KOPT-K1 (cell line): ENCODE data around the gene ITPKB.

Experiments used
- H3K27ac ChIP-seq: fragments of 200-600 bp; sonication (generic); 2 replicates; pipeline ENCODE4 v1.5.1; 2016; ENCODE audit warnings: antibody characterized with exemption, mild to moderate bottlenecking, low read depth, low read length; ENCODE audit not compliant: poor library complexity, severe bottlenecking
- H3K36me3 ChIP-seq: fragments of 200-600 bp; sonication (generic); 2 replicates; pipeline ENCODE4 v1.5.1; 2017; ENCODE audit warnings: antibody characterized with exemption, mild to moderate bottlenecking, low read length, moderate library complexity; ENCODE audit not compliant: insufficient read depth
- H3K9me3 ChIP-seq: fragments of 200-600 bp; sonication (generic); 2 replicates; pipeline ENCODE4 v1.5.1; 2017; ENCODE audit warnings: antibody characterized with exemption, low read length, mild to moderate bottlenecking; ENCODE audit not compliant: insufficient read depth, poor library complexity, severe bottlenecking

ITPKB gene

GRCh38 chr1:226635456-226635941, 103.6 kb downstream of the ITPKB start:
- no peak overlapping the region for H3K27ac ChIP-seq
- H3K36me3 ChIP-seq, result peaks cover 27% of the 10 kb centered on the region; the same call in 1 of the 2 replicates
- no peaks in the 10 kb centered on the region for H3K9me3 ChIP-seq

GRCh38 chr1:226634611-226635246, 104.4 kb downstream of the ITPKB start:
- no peaks in the 10 kb centered on the region for H3K9me3 ChIP-seq
- peaks cover 27% of the 10 kb centered on the region; the same call in 1 of the 2 replicates for H3K36me3 ChIP-seq
- no peak overlapping the region for H3K27ac ChIP-seq

GRCh38 chr1:226634166-226634588, 104.9 kb downstream of the ITPKB start:
- Histone ChIP-seq H3K27ac (no peak overlapping the region), H3K36me3 (peaks cover 21% of the 10 kb centered on the region; the same call in 1 of the 2 replicates), H3K9me3 (no peaks in the 10 kb centered on the region)

- Histone ChIP-seq H3K9me3 (no peaks in the 10 kb centered on the region), H3K27ac (no peak overlapping the region), H3K36me3 (peaks cover 16% of the 10 kb centered on the region; the same call in 1 of the 2 replicates)
These were observed 105.4 kb downstream of the ITPKB start for GRCh38 chr1:226633541-226634165.

- H3K27ac ChIP-seq, result no peak overlapping the region
These were observed 106.1 kb downstream of the ITPKB start for GRCh38 chr1:226632922-226633351.

GRCh38 chr1:226632169-226632879, 106.8 kb downstream of the ITPKB start:
- H3K27ac ChIP-seq, result no peak overlapping the region
- H3K36me3 ChIP-seq, result peaks cover 8% of the 10 kb centered on the region; the same call in 1 of the 2 replicates

More at GRCh38 chr1:226632922-226633351, 106.1 kb downstream of the ITPKB start:
- H3K36me3 ChIP-seq, result peaks cover 14% of the 10 kb centered on the region; the same call in 1 of the 2 replicates
- no peaks in the 10 kb centered on the region for H3K9me3 ChIP-seq

GRCh38 chr1:226631229-226632000, 107.7 kb downstream of the ITPKB start:
- Histone ChIP-seq H3K9me3 (no peaks in the 10 kb centered on the region), H3K27ac (no peak overlapping the region), H3K36me3 (no peaks in the 10 kb centered on the region; the same call in 1 of the 2 replicates)

More at GRCh38 chr1:226632169-226632879, 106.8 kb downstream of the ITPKB start:
- H3K9me3 ChIP-seq, result no peaks in the 10 kb centered on the region

GRCh38 chr1:226630592-226630991, 108.5 kb downstream of the ITPKB start:
- Histone ChIP-seq H3K9me3 (no peaks in the 10 kb centered on the region), H3K27ac (no peak overlapping the region), H3K36me3 (no peaks in the 10 kb centered on the region; the same call in 1 of the 2 replicates)

- no peaks in the 10 kb centered on the region for H3K9me3 ChIP-seq
- no peaks in the 10 kb centered on the region; the same call in 1 of the 2 replicates for H3K36me3 ChIP-seq
- H3K27ac ChIP-seq, result no peak overlapping the region
These were observed 109.1 kb downstream of the ITPKB start for GRCh38 chr1:226629896-226630550.

GRCh38 chr1:226629210-226629895, 109.7 kb downstream of the ITPKB start:
- Histone ChIP-seq H3K36me3 (no peaks in the 10 kb centered on the region; the same call in 1 of the 2 replicates), H3K27ac (no peak overlapping the region), H3K9me3 (no peaks in the 10 kb centered on the region)

- Histone ChIP-seq H3K9me3 (no peaks in the 10 kb centered on the region), H3K36me3 (no peaks in the 10 kb centered on the region), H3K27ac (no peak overlapping the region)
These were observed 110.4 kb downstream of the ITPKB start for GRCh38 chr1:226628612-226629155.

GRCh38 chr1:226627924-226628611, 111.0 kb downstream of the ITPKB start:
- no peaks in the 10 kb centered on the region for H3K9me3 ChIP-seq
- H3K36me3 ChIP-seq, result no peaks in the 10 kb centered on the region
- H3K27ac ChIP-seq, result no peak overlapping the region
